Activated B cell treated with CpG ODN at 0.5 μM for 24 hours (primary cell): Measurements from ENCODE around the gene HAUS3. TPM values are rescaled to one million over a fixed set of nuclear protein-coding genes. Genes with fewer than 3 reads are reported as not detected.
A peak's percentile ranks its signal among the peaks of the same experiment; 100 is the strongest.
"Not testable (repeated sequence)": the region's sequence is repeated elsewhere in the genome, so short reads cannot be mapped to it uniquely, and the experiment has no call there.

Experiments used
- ATAC-seq: fragments of 200-7000 bp; cut with Tn5 transposase; one replicate; pipeline ENCODE4 v1.10.0; 2021; ENCODE audit warnings: low read depth, mild to moderate bottlenecking, moderate library complexity
- CTCF ChIA-PET: fragments of 350-600 bp; sonication (Branson Sonifier 250); formaldehyde crosslinking; loops from one replicate; lab custom pipeline; 2021; ENCODE audit warnings: antibody characterized with exemption; lab: Charles Lee
- POLR2A ChIA-PET: fragments of 350-600 bp; sonication (Branson Sonifier 250); formaldehyde crosslinking; loops from one replicate; lab custom pipeline; 2021; ENCODE audit warnings: antibody characterized with exemption; lab: Charles Lee
- DNase-seq: peaks from one replicate; pipeline ENCODE4 v3.0.0; 2022
- H3K27ac Mint-ChIP-seq: one replicate; pipeline ENCODE4 v1.8.0; 2020; ENCODE audit warnings: mixed read lengths
- H3K27me3 Mint-ChIP-seq: one replicate; pipeline ENCODE4 v1.8.0; 2021; ENCODE audit warnings: mixed read lengths
- H3K36me3 Mint-ChIP-seq: one replicate; pipeline ENCODE4 v1.8.0; 2021; ENCODE audit warnings: low read depth, mixed read lengths
- H3K4me1 Mint-ChIP-seq: one replicate; pipeline ENCODE4 v1.8.0; 2021; ENCODE audit warnings: mixed read lengths
- H3K4me3 Mint-ChIP-seq: one replicate; pipeline ENCODE4 v1.8.0; 2020; ENCODE audit warnings: mild to moderate bottlenecking, mixed read lengths
- H3K9me3 Mint-ChIP-seq: one replicate; pipeline ENCODE4 v1.8.0; 2020; ENCODE audit warnings: mixed read lengths
- intact Hi-C: fragments of 100-400 bp; cut with micrococcal nuclease; formaldehyde crosslinking; loops from one replicate; pipeline ENCODE4 v1.15.1; 2024
- total RNA-seq: library from RNA; stranded (reverse); gene quantifications from 2 replicates; pipeline ENCODE4 v1.2.3, GENCODE V29; 2022
- TF ChIP-seq, protein P1 (sequence below): fragments of 200-600 bp; IDR thresholded peaks from one replicate; pipeline ENCODE4 v1.8.0; 2022; ENCODE audit warnings: antibody characterized with exemption, mild to moderate bottlenecking

The HAUS3 gene
- total RNA-seq, 1 donor from 2014 or later, result 17.9 TPM

- TF ChIP-seq, protein P1, sequence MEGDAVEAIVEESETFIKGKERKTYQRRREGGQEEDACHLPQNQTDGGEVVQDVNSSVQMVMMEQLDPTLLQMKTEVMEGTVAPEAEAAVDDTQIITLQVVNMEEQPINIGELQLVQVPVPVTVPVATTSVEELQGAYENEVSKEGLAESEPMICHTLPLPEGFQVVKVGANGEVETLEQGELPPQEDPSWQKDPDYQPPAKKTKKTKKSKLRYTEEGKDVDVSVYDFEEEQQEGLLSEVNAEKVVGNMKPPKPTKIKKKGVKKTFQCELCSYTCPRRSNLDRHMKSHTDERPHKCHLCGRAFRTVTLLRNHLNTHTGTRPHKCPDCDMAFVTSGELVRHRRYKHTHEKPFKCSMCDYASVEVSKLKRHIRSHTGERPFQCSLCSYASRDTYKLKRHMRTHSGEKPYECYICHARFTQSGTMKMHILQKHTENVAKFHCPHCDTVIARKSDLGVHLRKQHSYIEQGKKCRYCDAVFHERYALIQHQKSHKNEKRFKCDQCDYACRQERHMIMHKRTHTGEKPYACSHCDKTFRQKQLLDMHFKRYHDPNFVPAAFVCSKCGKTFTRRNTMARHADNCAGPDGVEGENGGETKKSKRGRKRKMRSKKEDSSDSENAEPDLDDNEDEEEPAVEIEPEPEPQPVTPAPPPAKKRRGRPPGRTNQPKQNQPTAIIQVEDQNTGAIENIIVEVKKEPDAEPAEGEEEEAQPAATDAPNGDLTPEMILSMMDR, result no peak
- Mint-ChIP-seq H3K27ac (no peak overlapping the region), H3K4me1 (peaks cover 2% of the 10 kb centered on the region), H3K4me3 (no peak overlapping the region), H3K36me3 (peaks cover 60% of the 10 kb centered on the region), H3K27me3 (no peaks in the 10 kb centered on the region), H3K9me3 (no peaks in the 10 kb centered on the region)
- POLR2A ChIA-PET, result no interaction called here
- ATAC-seq (no peak), DNase-seq (no peak)
- CTCF ChIA-PET, result interaction anchor here (1.0 to 1.5 kb wide), 2 partner anchors 11 kb away, joined by 3 to 6 read pairs; partner anchors contain the start of genes HAUS3 and POLN
- intact Hi-C loops, result no loop called here
These were observed 10.8 kb downstream of the HAUS3 start for GRCh38 chr4:2231082-2231481.

DNA sequence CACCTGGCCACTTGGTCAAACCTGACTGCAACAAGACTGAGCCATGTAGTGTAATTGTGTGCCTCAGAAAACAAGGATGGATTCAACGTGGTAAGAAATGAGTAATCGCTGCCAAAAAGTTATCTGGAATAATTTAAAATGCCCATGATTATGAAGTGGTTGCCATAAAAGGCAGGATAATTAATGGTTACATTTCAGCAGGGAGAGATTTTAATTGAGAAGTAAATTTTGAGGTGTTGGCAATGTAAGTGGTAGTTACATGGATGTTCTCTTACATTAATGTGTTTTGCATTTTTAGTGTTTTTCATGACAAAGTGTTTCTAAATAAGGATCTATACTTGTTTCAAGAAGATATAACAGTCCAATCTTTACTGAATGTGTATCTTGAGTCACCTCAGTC is 15.7 kb downstream of the HAUS3 start:
- ATAC-seq (no peak), DNase-seq (no peak)
- H3K27ac Mint-ChIP-seq, result no peak overlapping the region
- H3K4me3 Mint-ChIP-seq, result no peak overlapping the region
- H3K9me3 Mint-ChIP-seq, result no peaks in the 10 kb centered on the region
- TF ChIP-seq, protein P1, result no peak
- ChIA-PET CTCF (no interaction called here), POLR2A (no interaction called here)
- H3K4me1 Mint-ChIP-seq, result no peaks in the 10 kb centered on the region
- peaks cover 36% of the 10 kb centered on the region for H3K36me3 Mint-ChIP-seq
- H3K27me3 Mint-ChIP-seq, result no peaks in the 10 kb centered on the region
- intact Hi-C loops, result no loop called here

DNA sequence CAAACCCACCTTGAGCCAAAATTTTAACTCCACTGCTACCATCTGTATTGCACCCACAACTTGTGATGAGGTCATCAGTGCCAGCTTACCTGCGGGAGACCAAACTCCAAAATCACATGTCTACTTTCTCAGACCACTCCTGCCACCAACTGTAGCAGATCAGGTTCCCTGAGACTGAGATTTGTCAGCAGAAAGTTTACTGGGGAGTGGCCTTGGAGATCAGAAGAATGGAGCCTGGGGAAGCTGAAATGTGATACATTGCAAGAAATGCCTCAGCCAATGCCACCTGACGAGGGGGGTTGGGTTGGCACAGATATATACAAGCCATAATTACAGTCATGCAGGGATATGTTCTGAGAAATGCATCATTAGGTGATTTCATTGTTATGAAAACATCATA is 19.1 kb downstream of the HAUS3 start:
- Mint-ChIP-seq H3K36me3 (peaks cover 27% of the 10 kb centered on the region), H3K27me3 (no peaks in the 10 kb centered on the region), H3K4me1 (peaks cover 4% of the 10 kb centered on the region), H3K27ac (no peak overlapping the region), H3K4me3 (no peak overlapping the region), H3K9me3 (no peaks in the 10 kb centered on the region)
- TF ChIP-seq, protein P1, result no peak
- CTCF ChIA-PET, result no interaction called here
- DNase-seq, result no peak
- intact Hi-C loops, result loop anchor here (5.0 kb wide), 2 partner anchors 314 to 814 kb away; partner anchors contain the start of gene FAM193A
- no peak for ATAC-seq
- POLR2A ChIA-PET, result no interaction called here

DNA sequence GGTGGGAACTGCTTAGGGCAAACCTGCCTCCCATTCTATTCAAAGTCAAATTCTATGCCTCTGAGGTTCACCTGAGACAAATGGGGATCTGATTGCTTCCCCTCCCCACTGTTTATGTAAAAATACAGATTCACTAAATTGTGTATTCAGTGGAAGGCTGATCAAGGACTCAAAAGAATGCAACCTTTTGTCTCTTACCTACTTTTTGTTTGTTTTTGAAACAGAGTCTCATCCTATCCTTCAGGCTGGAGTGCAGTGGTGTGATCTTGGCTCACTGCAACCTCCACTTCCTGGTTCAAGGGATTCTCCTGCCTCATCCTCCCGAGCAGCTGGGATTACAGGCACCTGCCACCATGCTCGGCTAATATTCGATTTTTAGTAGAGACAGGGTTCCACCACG is 20.5 kb downstream of the HAUS3 start:
- H3K4me1 Mint-ChIP-seq, H3K9me3 Mint-ChIP-seq, H3K27me3 Mint-ChIP-seq, H3K27ac Mint-ChIP-seq, H3K4me3 Mint-ChIP-seq, POLR2A ChIA-PET, ATAC-seq, DNase-seq: not testable (repeated sequence)
- CTCF ChIA-PET, result interaction anchor here (1.8 to 3.3 kb wide), 5 partner anchors 133 to 394 kb away, joined by 6 to 39 read pairs (median 15); no protein-coding TSS in a partner anchor
- intact Hi-C loops, result loop anchor here (2.0 to 5.0 kb wide), 3 partner anchors 21 to 816 kb away; partner anchors contain the start of genes FAM193A, HAUS3 and POLN
- peaks cover 15% of the 10 kb centered on the region for H3K36me3 Mint-ChIP-seq

GRCh38 chr4:2220016-2220630 is 21.8 kb downstream of the HAUS3 start:
- intact Hi-C loops, result loop anchor here (1.0 to 5.0 kb wide), 6 partner anchors 23 to 817 kb away; partner anchors contain the start of genes FAM193A, HAUS3 and POLN
- ChIA-PET POLR2A (interaction anchor here (0.8 to 1.0 kb wide), 2 partner anchors 19 to 249 kb away, joined by 3 read pairs; partner anchors contain the start of gene RNF4), CTCF (interaction anchor here (0.6 to 3.3 kb wide), 27 partner anchors 10 to 599 kb away, joined by 3 to 39 read pairs (median 4); partner anchors contain the start of genes CFAP99, HAUS3, POLN and RNF4)
- H3K4me1 Mint-ChIP-seq, result peaks cover 4% of the 10 kb centered on the region
- H3K36me3 Mint-ChIP-seq, result peaks cover 10% of the 10 kb centered on the region
- DNase-seq (peak; percentile 62), ATAC-seq (peak; percentile 97)
- H3K27ac Mint-ChIP-seq, result no peak overlapping the region
- no peaks in the 10 kb centered on the region for H3K9me3 Mint-ChIP-seq
- no peak overlapping the region for H3K4me3 Mint-ChIP-seq
- no peaks in the 10 kb centered on the region for H3K27me3 Mint-ChIP-seq
- TF ChIP-seq, protein P1, result peak; percentile 94
